ENCODE measurements around the gene NDUFA8.

Gene NDUFA8

DNA sequence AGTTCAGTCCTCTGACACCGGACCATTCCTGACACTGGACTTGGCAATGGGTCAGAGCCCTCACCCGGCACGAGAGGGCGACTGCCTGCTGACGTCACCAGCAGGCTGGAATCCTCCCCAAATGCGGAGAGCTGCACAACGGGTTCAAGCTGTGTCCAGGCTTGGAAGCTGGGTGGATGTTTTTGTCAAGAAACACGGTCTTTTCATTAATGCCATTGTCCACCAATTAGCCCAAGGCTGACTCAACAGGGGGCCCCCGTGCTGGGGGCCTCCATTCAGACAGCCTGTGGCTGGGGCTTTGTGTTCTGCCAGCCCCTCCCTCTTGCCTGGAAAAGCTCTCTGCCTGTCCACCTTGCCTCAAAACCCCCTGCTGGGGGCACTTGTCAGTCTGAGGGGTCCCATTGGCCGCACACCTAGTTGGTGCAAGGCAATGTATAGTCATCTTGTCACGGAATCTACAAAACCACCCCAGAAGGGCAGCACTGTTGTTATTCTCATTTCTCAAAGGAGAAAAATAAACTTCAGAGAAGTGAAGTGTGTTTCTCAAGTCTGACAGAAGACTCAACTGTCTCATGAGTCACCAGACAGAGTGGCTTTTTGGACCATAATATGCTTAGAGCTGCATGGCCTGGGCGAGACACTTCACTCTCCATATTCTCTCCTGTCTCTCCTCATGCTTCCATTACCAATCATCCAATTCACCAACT, 24.6 kb downstream of the NDUFA8 start:
- no peak for DNase-seq

DNA sequence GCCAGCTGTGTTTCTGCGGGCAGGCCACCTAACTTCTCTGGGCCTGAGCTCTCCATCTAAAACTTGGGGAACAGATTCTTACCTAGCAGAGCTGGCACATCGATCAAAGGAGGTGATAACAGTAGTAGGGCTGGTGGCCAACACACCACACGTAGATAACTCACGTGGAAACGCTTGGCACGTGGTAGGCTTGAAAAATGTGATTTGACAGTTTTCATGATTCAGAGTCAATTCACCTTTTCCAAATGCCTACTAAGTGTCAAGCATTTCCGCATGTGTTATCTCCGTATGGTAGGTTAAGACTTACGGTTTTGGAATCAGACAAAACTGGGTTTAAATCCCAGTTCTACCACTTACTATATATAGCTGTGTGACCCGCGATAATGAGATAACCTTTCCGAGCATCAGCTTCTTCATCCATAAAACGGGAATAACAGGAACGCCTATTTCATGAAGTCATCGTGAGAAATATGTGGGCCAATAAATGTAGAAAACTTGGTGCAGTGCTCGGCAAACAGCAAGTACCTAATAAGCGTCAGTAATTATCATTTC, 25.5 kb downstream of the NDUFA8 start:
- no peak for DNase-seq

GRCh38 chr9:122133263-122133983, 26.2 kb downstream of the NDUFA8 start:
- DNase-seq = no peak

DNA sequence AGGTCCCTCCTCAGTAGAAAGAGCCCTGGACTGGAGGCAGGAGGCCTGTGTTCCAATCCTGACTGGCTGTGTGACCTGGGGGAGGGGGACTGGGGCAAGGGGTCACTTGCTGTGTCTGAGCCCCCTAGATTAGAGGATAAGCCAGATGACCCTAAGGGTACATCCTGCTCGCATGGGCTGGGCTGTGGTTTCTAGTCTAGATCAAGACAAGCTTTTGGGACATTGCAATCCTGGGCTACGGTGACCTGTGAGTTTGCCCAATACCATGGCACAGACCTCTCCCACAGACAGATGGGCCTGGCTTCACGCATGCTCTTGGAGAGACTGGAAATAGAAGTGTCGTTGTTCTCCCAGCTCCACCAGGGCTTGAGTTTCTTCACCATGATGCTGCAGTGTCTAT, 27.0 kb downstream of the NDUFA8 start:
- no peak for DNase-seq

DNA sequence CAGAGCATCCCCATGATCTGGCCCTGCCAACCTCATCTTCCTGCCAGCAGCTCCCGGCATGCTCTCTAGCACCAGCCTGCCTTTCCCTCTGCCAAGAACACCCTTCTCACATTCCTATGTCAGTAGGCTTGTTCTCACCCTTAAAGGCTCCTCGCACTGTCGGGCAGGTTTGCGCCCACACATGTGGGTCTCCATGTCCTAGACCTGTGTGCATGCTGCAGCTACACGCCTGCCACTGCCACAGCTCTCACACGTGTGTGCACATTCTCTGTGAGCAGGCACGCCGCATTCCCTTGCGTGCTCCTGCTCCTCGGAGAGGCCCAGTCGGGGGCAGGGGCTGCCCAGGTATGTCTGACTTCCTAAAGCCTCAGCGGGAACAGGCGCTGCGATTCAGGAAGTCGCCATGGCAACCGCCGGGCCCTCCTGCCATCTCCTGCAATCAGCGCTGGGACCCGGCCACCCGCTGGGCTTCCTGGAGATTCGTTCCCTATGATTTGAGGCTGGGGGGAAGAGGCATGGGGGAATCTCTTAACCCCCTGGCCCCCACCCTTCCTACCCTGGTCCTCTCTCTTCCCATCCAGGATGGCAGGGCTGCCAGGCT, 28.1 kb downstream of the NDUFA8 start:
- peak; percentile 4 to 7 for DNase-seq

DNA sequence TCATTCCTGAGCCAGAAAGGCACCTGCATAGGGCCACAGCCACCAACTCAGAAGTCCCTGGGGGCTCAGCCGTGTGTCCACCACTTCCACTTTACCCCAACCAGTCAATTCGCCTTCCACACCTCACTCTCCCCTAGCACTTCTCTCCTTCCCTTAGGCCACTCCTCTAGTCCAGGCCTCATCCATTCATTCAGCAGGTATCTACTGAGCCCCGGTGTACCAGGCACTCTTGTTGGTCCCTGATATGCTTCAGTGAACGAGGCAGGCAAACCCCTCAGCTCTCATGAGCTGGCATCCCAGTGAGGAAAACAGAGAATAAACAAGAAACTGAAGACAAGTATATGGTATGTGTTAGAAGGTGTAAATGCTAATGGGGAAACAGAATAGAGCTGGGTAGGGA, 28.7 kb downstream of the NDUFA8 start:
- DNase-seq = no peak

DNA sequence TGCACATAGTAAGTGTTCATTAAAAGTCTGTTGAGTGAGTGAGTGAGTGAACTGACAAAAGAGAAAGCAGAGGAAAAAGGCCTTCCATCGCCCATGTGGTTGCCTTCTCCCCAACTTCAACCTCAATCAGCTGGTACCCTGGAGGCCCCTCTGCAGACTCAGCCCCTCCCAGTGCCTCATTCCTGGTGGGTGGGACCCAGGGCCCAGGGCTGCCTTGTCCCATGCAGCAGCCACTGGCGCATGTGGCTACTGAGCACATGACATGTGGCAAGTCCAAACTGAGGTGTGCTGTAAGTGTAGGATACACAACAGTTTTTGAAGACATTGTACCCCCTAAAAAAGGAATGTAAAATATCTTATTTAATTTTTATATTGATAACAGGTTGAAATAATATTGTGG, 29.6 kb downstream of the NDUFA8 start:
- DNase-seq = no peak

GRCh38 chr9:122128969-122129343, 30.6 kb downstream of the NDUFA8 start:
- no peak for DNase-seq

GRCh38 chr9:122128007-122128968, 31.3 kb downstream of the NDUFA8 start:
- DNase-seq = no peak

DNA sequence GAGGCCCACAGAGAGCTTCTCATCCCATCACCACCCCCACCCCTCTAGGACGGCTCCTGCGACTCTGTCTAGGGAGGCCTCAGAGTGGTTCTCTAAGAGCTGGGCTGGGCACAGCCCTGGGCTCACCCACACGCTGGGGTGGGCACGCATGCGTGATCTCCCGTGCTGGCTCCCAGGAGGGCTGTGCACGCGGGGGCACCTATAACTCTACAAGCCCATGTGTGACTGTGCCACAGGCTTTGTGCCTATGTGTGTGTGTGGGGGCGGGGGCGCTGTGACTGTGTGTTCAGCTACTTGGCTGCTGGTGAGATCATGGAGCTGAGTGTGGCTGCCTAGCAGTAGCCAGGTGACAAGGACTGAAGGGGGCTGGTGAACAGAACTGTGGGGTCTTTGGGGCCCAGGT, 32.2 kb downstream of the NDUFA8 start:
- DNase-seq = no peak

GRCh38 chr9:122126331-122127261, 33.0 kb downstream of the NDUFA8 start:
- no peak for DNase-seq

GRCh38 chr9:122125509-122126330, 33.9 kb downstream of the NDUFA8 start:
- DNase-seq = peak in 1 of 2 experiments; percentile 18

GRCh38 chr9:122125158-122125508, 34.4 kb downstream of the NDUFA8 start:
- DNase-seq = peak in 1 of 2 experiments; percentile 52

GRCh38 chr9:122124528-122124927, 35.1 kb downstream of the NDUFA8 start:
- DNase-seq = no peak

- DNase-seq = no peak
Measured at GRCh38 chr9:122124048-122124447, 35.5 kb downstream of the NDUFA8 start.

DNA sequence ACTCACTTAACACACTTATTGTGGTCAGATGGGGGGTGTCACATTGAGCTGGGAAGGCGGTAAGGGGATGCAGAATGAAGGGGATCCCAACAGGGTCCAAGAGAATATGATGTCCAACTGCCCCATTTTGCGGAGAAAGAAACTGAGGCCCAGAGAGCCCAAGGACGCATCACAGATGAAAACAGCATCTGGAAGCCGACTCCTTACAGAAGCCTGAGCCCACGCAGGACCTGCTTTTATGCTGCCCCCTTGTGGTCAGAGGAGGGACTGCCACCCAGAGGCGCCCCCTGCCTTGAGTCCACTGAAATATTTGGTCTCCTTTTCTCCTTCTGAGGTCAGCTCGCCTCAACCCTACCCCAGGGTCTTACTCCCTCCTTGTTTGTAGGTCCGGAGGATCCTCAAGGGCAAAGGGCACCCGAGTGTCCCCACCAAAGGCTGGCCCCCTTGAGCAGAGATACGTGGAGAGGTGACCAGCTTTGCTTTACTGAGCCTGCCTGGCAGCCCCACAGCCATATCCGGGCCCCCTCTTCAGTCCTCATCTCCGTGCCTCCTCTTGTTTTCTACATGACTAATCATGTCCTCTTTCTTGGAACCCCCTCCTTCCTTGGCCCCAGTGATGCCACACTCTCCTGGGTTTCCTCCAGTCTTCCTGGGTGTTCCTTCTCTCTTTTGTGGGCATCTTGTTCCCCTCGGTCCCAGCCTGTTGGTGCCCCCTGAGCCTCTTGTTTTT, 36.5 kb downstream of the NDUFA8 start:
- no peak for DNase-seq

DNA sequence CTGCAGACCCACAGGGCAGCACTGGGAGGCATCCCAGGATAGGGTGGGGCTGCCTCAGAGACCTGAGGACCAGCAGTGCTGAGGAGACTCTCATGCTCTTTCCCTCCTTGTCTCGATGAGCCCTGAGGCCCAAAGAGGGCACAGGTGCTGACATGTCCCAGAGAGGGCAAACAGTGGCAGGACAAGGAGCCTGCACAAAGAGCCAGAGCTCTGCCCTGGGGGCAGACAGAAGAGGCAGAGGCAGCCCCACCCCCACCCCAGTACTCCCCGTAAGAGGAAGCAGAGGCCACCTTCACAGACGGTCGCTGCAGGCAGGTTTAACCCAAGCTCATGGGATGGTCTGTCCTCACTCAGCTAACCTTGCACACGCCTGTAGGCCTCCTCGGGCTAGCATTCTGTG, 37.1 kb downstream of the NDUFA8 start:
- no peak for DNase-seq

GRCh38 chr9:122121931-122122330, 37.6 kb downstream of the NDUFA8 start:
- DNase-seq = no peak

GRCh38 chr9:122121391-122121790, 38.2 kb downstream of the NDUFA8 start:
- no peak for DNase-seq

Data from cerebellar nuclear complex (tissue), 1 donor.